Suprapubic skin (tissue), 4 donors: ENCODE results near the gene BAHD1.

Experiments used
- CTCF ChIP-seq, 2 donors: fragments of 200-600 bp in 1 of 2; fragments of 450-650 bp in 1 of 2; sonication (generic) in 1 of 2; IDR thresholded peaks; one replicate each; pipeline ENCODE4 v1.5.1; 2016 to 2019; ENCODE audit warnings: antibody characterized with exemption in 2 of 2, mild to moderate bottlenecking in 1 of 2, moderate library complexity in 1 of 2
- POLR2A ChIP-seq, 2 donors: fragments of 450-650 bp; IDR thresholded peaks; one replicate each; pipeline ENCODE4 v1.6.1; 2017; ENCODE audit warnings: antibody characterized with exemption in 2 of 2, mild to moderate bottlenecking in 2 of 2, moderate library complexity in 2 of 2
- POLR2AphosphoS5 ChIP-seq, 3 donors: sonication (generic); formaldehyde crosslinking; IDR thresholded peaks; one replicate each; pipeline ENCODE4 v1.6.1; 2017; ENCODE audit warnings: antibody characterized with exemption in 3 of 3

DNA sequence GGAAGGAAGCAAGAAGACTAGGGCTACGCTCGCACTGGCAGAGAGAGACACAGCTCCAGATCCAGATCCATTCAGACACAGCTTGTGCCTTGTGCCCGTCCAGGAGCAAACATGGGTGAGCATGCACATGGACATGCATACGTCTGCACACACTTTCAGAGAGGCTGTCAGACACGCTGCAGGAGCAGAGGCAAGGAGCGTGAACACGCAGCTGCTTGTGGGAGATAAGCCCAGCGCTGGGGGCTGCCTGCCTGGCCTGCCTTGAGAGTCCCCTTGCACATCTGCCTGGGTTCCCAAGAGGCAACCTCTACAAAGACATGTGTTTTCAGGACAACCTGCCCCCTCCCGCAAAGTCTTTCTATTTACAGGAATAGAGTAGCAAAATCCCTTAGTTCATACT lies 13.6 kb upstream of the BAHD1 start:
- no peak for TF ChIP-seq CTCF (IDR thresholded peaks at IDR 0.05)
- no peak for TF ChIP-seq POLR2AphosphoS5 (IDR thresholded peaks at IDR 0.05)
- TF ChIP-seq POLR2A (IDR thresholded peaks at IDR 0.05), result no peak
